Endothelial cell of umbilical vein (primary cell): ENCODE data around the gene LAX1. TPM values are rescaled to one million over a fixed set of nuclear protein-coding genes. Genes with fewer than 3 reads are reported as not detected.

Experiments used
- BruUV-seq: library from RNA; stranded (reverse); fragments of 400-500 nt; replicated peaks from 2 replicates; lab custom pipeline; 2021; lab: Mats Ljungman, UMichigan
- CTCF ChIA-PET: fragments of 300-600, 350-600 bp; sonication (Branson Sonifier 250); formaldehyde crosslinking; loops from one replicate; lab custom pipeline; 2021; ENCODE audit warnings: antibody characterized with exemption, inconsistent platforms; lab: Charles Lee
- POLR2A ChIA-PET: fragments of 300-600, 350-600 bp; sonication (Branson Sonifier 250); formaldehyde crosslinking; loops from one replicate; lab custom pipeline; 2021; ENCODE audit warnings: antibody characterized with exemption, inconsistent platforms; lab: Charles Lee
- DNase-seq: peaks from one replicate; pipeline ENCODE4 v3.0.0-alpha.2; 2011; ENCODE audit warnings: low read depth, low spot score
- FAIRE-seq: peaks from 2 replicates; lab custom pipeline; 2011; peaks lifted over from hg19 to GRCh38; lab: Jason Lieb, UNC
- H2AFZ ChIP-seq: 2 replicates; pipeline ENCODE4 v1.6.0; 2012; ENCODE audit warnings: low read depth, low read length, control low read depth, inconsistent platforms
- H3K27ac ChIP-seq: 2 replicates; pipeline ENCODE4 v1.5.1; 2011; ENCODE audit warnings: low read depth, mild to moderate bottlenecking, control low read depth, low read length, moderate library complexity; ENCODE audit not compliant: insufficient read depth
- H3K27me3 ChIP-seq, 2 experiments: 2 replicates each; pipeline versions ENCODE4 v1.6.0 to v1.6.1; 2011; ENCODE audit warnings: low read length in 2 of 2, mixed read lengths in 1 of 2; ENCODE audit not compliant: control insufficient read depth in 2 of 2, insufficient read depth in 2 of 2
- H3K36me3 ChIP-seq, 2 experiments: 2 replicates in 1 of 2; 3 replicates in 1 of 2; pipeline ENCODE4 v1.5.1; 2011; ENCODE audit warnings: low read length in 2 of 2, mild to moderate bottlenecking in 1 of 2, moderate library complexity in 1 of 2; ENCODE audit not compliant: control insufficient read depth in 2 of 2, insufficient read depth in 2 of 2; ENCODE audit errors: extremely low read depth in 1 of 2
- H3K4me1 ChIP-seq: 3 replicates; pipeline ENCODE4 v1.5.1; 2011; ENCODE audit warnings: mild to moderate bottlenecking, low read length; ENCODE audit not compliant: control insufficient read depth, insufficient read depth; ENCODE audit errors: extremely low read depth
- H3K4me2 ChIP-seq: 2 replicates; pipeline ENCODE4 v1.6.1; 2011; ENCODE audit warnings: low read length, control low read depth, mixed read lengths; ENCODE audit not compliant: insufficient read depth
- H3K4me3 ChIP-seq, 3 experiments: fragments of 200-600 bp in 1 of 3; sonication (generic), shearing (Covaris generic) in 1 of 3; replicated peaks in 1 of 3; 2 replicates each; pipeline ENCODE4 v1.5.1; 2011 to 2016; ENCODE audit warnings: control low read depth in 3 of 3, low read length in 3 of 3, mild to moderate bottlenecking in 2 of 3, inconsistent platforms in 1 of 3, low read depth in 1 of 3, moderate library complexity in 1 of 3; ENCODE audit not compliant: insufficient read depth in 1 of 3
- H3K79me2 ChIP-seq: 2 replicates; pipeline ENCODE4 v1.6.0; 2012; ENCODE audit warnings: low read length, inconsistent platforms; ENCODE audit not compliant: control insufficient read depth, insufficient read depth
- H3K9ac ChIP-seq: replicated peaks from 2 replicates; pipeline ENCODE3; 2011; ENCODE audit warnings: low read length, control low read depth; ENCODE audit not compliant: insufficient read depth; ENCODE audit errors: extremely low read depth
- H3K9me1 ChIP-seq: replicated peaks from 3 replicates; pipeline ENCODE4 v1.6.0; 2011; ENCODE audit warnings: mild to moderate bottlenecking, low read length; ENCODE audit not compliant: control insufficient read depth, insufficient read depth; ENCODE audit errors: extremely low read depth
- H3K9me3 ChIP-seq: replicated peaks from 2 replicates; pipeline ENCODE4 v1.5.1; 2012; ENCODE audit warnings: low read length, inconsistent platforms; ENCODE audit not compliant: control insufficient read depth, insufficient read depth
- H4K20me1 ChIP-seq: replicated peaks from 2 replicates; pipeline ENCODE3; 2011; ENCODE audit warnings: mild to moderate bottlenecking, low read length; ENCODE audit not compliant: control insufficient read depth, insufficient read depth; ENCODE audit errors: extremely low read depth
- CTCF ChIP-seq, 2 donors: IDR thresholded peaks; 1 replicate in 1 of 2; 2 replicates in 1 of 2; pipeline ENCODE4 v1.5.1; 2011; ENCODE audit warnings: low read length in 2 of 2, mild to moderate bottlenecking in 2 of 2, moderate library complexity in 2 of 2, control low read depth in 1 of 2, inconsistent platforms in 1 of 2, low read depth in 1 of 2; ENCODE audit not compliant: insufficient read depth in 1 of 2; ENCODE audit errors: extremely low read depth in 1 of 2
- EZH2 ChIP-seq: IDR thresholded peaks from 2 replicates; pipeline ENCODE4 v1.6.1; 2012; ENCODE audit warnings: borderline replicate concordance, low read depth, mild to moderate bottlenecking, moderate library complexity, low read length, inconsistent platforms; ENCODE audit not compliant: severe bottlenecking
- FOS ChIP-seq: IDR thresholded peaks from 2 replicates; pipeline ENCODE4 v1.6.1; 2011; ENCODE audit warnings: mild to moderate bottlenecking, low read length, moderate library complexity, borderline replicate concordance; ENCODE audit not compliant: insufficient read depth
- GATA2 ChIP-seq: IDR thresholded peaks from 2 replicates; pipeline ENCODE4 v1.7.0; 2011; ENCODE audit warnings: low read depth, mild to moderate bottlenecking, moderate library complexity, mixed read lengths, low read length; ENCODE audit not compliant: insufficient read length, insufficient read depth
- JUN ChIP-seq: IDR thresholded peaks from 2 replicates; pipeline ENCODE4 v1.6.1; 2011; ENCODE audit warnings: borderline replicate concordance, low read depth; ENCODE audit not compliant: insufficient read length, insufficient read depth
- MAX ChIP-seq: IDR thresholded peaks from 2 replicates; pipeline ENCODE4 v1.6.1; 2011; ENCODE audit not compliant: insufficient read depth, insufficient read length
- MYC ChIP-seq: IDR thresholded peaks from one replicate; pipeline ENCODE4 v1.6.1; 2011; ENCODE audit warnings: mild to moderate bottlenecking, low read depth, low read length
- POLR2A ChIP-seq: IDR thresholded peaks from 2 replicates; pipeline ENCODE4 v1.6.1; 2012; ENCODE audit warnings: low read depth, mild to moderate bottlenecking, control low read depth, low read length
- POLR2AphosphoS5 ChIP-seq: IDR thresholded peaks from 2 replicates; pipeline ENCODE4 v1.6.1; 2012; ENCODE audit warnings: low read depth, mild to moderate bottlenecking, control low read depth, low read length, moderate library complexity; ENCODE audit not compliant: insufficient read depth
- dilution Hi-C: fragments of 300-500 bp; cut with MboI; formaldehyde crosslinking; loops from one replicate; pipeline ENCODE4 v1.15.0; 2019; ENCODE audit warnings: low sequenced_read_pairs; ENCODE audit not compliant: extremely low pct_ligation_motif_present
- intact Hi-C: fragments of 100-400 bp; cut with micrococcal nuclease; formaldehyde crosslinking; loops from one replicate; pipeline ENCODE4 v1.10.0; 2022
- polyA plus RNA-seq, 4 experiments: library from polyadenylated mRNA; depleted of rRNA in 3 of 4; stranded (reverse) in 3 of 4; unstranded in 1 of 4; fragments of >200 nt; gene quantifications; 2 replicates each; pipeline versions ENCODE4 v1.2.1 to v1.2.3, GENCODE V29; 2011 to 2012; ENCODE audit warnings: missing spikeins in 1 of 4
- total RNA-seq: library from RNA; stranded (reverse); gene quantifications from 2 replicates; pipeline ENCODE4 v1.2.3, GENCODE V29; 2021

LAX1 gene
- total and polyA plus RNA-seq, 2 donors (not counting 3 experiments of a cell fraction or from before 2014, with no cell fraction given): not detected

- dilution Hi-C loops: no loop called here
Observed at GRCh38 chr1:203764105-203765028, 616 bp upstream of the LAX1 start.

More at GRCh38 chr1:203764105-203765028, 616 bp upstream of the LAX1 start:
- H3K9ac ChIP-seq: no peak overlapping the region
- FAIRE-seq (no peak), DNase-seq (no peak)
- no peaks in the 10 kb centered on the region for H3K9me3 ChIP-seq
- peaks cover 4 to 6% of the 10 kb centered on the region in 2 experiments for H3K27me3 ChIP-seq
- H3K9me1 ChIP-seq: no peaks in the 10 kb centered on the region
- TF ChIP-seq POLR2AphosphoS5 (no peak), JUN (no peak), FOS (no peak), MAX (no peak), CTCF (IDR thresholded peaks at IDR 0.05; ENCODE audit: extremely low read depth in 1 of 2, insufficient read depth in 1 of 2, low read depth in 1 of 2, low read length in 2 of 2) (no peak), GATA2 (no peak), POLR2A (no peak), EZH2 (no peak), MYC (no peak)
- no peak overlapping the region for H3K4me2 ChIP-seq
- H3K36me3 ChIP-seq: no peaks in the 10 kb centered on the region
- no peaks in the 10 kb centered on the region for H3K79me2 ChIP-seq
- ChIA-PET CTCF (no interaction called here), POLR2A (no interaction called here)
- no peak overlapping the region for H3K27ac ChIP-seq
- H4K20me1 ChIP-seq: no peaks in the 10 kb centered on the region
- H3K4me1 ChIP-seq: peaks cover 2% of the 10 kb centered on the region
- intact Hi-C loops: no loop called here
- no peak overlapping the region for H3K4me3 ChIP-seq
- no peak overlapping the region for H2AFZ ChIP-seq
- BruUV-seq: no TSS peak
